Measurements from ENCODE around the gene SORCS2.

Gene SORCS2

GRCh38 chr4:7302781-7303404, 110.6 kb downstream of the SORCS2 start:
- no peak overlapping the region for H3K4me3 ChIP-seq (ENCODE audit: low read length)
- no peak for TF ChIP-seq CTCF (conservative IDR thresholded peaks at IDR 0.05; ENCODE audit: low read length)

GRCh38 chr4:7303561-7303960, 111.2 kb downstream of the SORCS2 start:
- DNase-seq (ENCODE audit: low read depth) = no peak
- no peak overlapping the region for H3K4me3 ChIP-seq (ENCODE audit: low read length)
- TF ChIP-seq CTCF (conservative IDR thresholded peaks at IDR 0.05; ENCODE audit: low read length) = no peak

More at GRCh38 chr4:7302781-7303404, 110.6 kb downstream of the SORCS2 start:
- DNase-seq (ENCODE audit: low read depth) = no peak

- no peak for TF ChIP-seq CTCF (conservative IDR thresholded peaks at IDR 0.05; ENCODE audit: low read length)
- no peak for DNase-seq (ENCODE audit: low read depth)
- H3K4me3 ChIP-seq (ENCODE audit: low read length) = no peak overlapping the region
Measured at GRCh38 chr4:7304436-7304835, 112.1 kb downstream of the SORCS2 start.

GRCh38 chr4:7306021-7306965, 114.0 kb downstream of the SORCS2 start:
- no peak for DNase-seq (ENCODE audit: low read depth)
- TF ChIP-seq CTCF (conservative IDR thresholded peaks at IDR 0.05; ENCODE audit: low read length) = no peak
- H3K4me3 ChIP-seq (ENCODE audit: low read length) = no peak overlapping the region

- no peak overlapping the region for H3K4me3 ChIP-seq (ENCODE audit: low read length)
- TF ChIP-seq CTCF (conservative IDR thresholded peaks at IDR 0.05; ENCODE audit: low read length) = no peak
- no peak for DNase-seq (ENCODE audit: low read depth)
Measured at GRCh38 chr4:7306986-7307385, 114.6 kb downstream of the SORCS2 start.

GRCh38 chr4:7307394-7308099, 115.2 kb downstream of the SORCS2 start:
- no peak for DNase-seq (ENCODE audit: low read depth)
- TF ChIP-seq CTCF (conservative IDR thresholded peaks at IDR 0.05; ENCODE audit: low read length) = no peak
- no peak overlapping the region for H3K4me3 ChIP-seq (ENCODE audit: low read length)

All from AG10803 (cell line).